Urinary bladder (tissue), 4 donors: Measurements from ENCODE around the gene TNRC6B. TPM values are rescaled to one million over a fixed set of nuclear protein-coding genes. Genes with fewer than 3 reads are reported as not detected.
"Not testable (repeated sequence)": the region's sequence is repeated elsewhere in the genome, so short reads cannot be mapped to it uniquely, and the experiment has no call there.

Source experiments
- DNase-seq: peaks from one replicate; pipeline ENCODE4 v3.0.0-alpha.2; 2015; ENCODE audit errors: extremely low spot score
- H3K27ac ChIP-seq: one replicate; pipeline ENCODE4 v1.5.1; 2013; ENCODE audit warnings: low read depth, mild to moderate bottlenecking, moderate library complexity
- H3K36me3 ChIP-seq: one replicate; pipeline ENCODE4 v1.6.1; 2013; ENCODE audit warnings: mild to moderate bottlenecking, moderate library complexity; ENCODE audit not compliant: insufficient read depth
- H3K4me1 ChIP-seq: one replicate; pipeline ENCODE4 v1.6.1; 2013; ENCODE audit warnings: mild to moderate bottlenecking, moderate library complexity; ENCODE audit not compliant: insufficient read depth
- H3K4me3 ChIP-seq: one replicate; pipeline ENCODE4 v1.5.1; 2013; ENCODE audit warnings: low read depth, low read length
- WGBS: extraction: QIAGEN DNeasy Blood & Tissue Kit; methylation state at CpG from one replicate; pipeline ENCODE4 v1.1.7; 2013; 5-methylcytosine and 5-hydroxymethylcytosine counted together
- polyA plus RNA-seq: library from polyadenylated mRNA; stranded (reverse); fragments of 200-250 nt; gene quantifications from one replicate; pipeline ENCODE4 v1.2.3, GENCODE V29; 2013
- total RNA-seq: library from RNA; depleted of rRNA; stranded (reverse); fragments of >200 nt; gene quantifications from one replicate; pipeline ENCODE4 v1.2.3, GENCODE V29; 2014
- donor health status: healthy with polysubstance abuse.
- donor health status: healthy.

The TNRC6B gene
- total and polyA plus RNA-seq, 2 donors = 4.7 to 60.4 TPM

DNA sequence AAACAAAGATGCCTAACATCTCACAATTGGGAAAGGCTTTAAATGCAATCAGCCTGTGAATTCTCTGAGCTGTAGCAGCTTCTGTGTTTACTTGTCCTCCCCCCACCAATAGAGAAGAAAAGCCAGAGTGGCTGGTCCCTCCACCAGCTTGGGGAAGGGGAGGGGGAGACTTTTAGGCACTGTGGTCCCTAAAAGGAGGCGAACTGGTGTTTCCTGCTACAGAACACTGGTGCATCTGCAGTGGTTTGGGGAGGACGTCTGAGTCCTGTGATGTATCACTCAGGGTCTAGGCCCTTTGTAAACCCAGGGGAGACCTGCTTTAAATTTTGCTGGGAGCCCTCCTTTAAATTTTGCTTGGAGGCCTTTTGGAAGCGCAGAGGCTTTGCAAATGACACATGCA, 16.9 kb downstream of the TNRC6B start:
- H3K4me1 ChIP-seq = peaks cover 1% of the 10 kb centered on the region
- H3K27ac ChIP-seq = no peak overlapping the region
- DNase-seq = no peak
- 43% methylated on average over 3 of the region's 3 CpGs for WGBS
- no peaks in the 10 kb centered on the region for H3K36me3 ChIP-seq
- no peak overlapping the region for H3K4me3 ChIP-seq

DNA sequence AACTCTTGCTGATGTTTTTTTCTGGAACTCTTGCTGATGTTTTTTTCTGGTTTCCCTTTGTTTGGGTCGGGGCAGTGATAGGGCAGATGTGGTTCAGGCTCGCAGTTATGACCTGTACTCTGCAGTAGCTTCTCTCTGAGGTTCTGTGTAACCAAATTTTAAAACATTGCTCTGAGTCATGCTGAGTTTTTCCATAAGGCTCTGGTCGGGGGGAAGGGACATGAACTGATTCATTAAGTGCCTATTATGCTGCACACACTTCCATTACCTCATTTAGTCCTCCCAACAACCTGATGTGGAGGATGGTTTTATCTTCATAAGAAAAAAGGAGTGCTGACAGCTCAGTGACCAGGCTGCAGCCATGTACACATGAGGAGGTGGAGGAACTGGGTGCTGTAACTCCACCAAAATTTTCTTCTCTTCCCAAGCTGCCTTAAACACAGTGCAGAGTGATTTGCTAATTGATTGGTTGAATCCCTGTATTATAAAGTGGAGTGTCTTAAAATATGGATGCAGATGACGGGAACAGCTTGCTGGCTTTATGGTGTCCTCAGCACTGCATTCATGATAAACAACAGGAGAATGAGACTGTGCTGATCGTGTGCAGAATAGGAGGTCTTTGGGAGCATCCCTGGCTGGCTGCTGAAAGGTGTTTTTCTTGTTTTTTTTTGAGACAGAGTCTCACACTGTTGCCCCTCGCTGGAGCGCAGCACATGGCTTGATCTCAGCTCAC, 19.1 kb downstream of the TNRC6B start:
- Histone ChIP-seq H3K4me1 (peaks cover 1% of the 10 kb centered on the region), H3K27ac (no peak overlapping the region), H3K4me3 (no peak overlapping the region), H3K36me3 (no peaks in the 10 kb centered on the region)
- DNase-seq = no peak
- WGBS = 38% methylated on average over 7 of the region's 7 CpGs

DNA sequence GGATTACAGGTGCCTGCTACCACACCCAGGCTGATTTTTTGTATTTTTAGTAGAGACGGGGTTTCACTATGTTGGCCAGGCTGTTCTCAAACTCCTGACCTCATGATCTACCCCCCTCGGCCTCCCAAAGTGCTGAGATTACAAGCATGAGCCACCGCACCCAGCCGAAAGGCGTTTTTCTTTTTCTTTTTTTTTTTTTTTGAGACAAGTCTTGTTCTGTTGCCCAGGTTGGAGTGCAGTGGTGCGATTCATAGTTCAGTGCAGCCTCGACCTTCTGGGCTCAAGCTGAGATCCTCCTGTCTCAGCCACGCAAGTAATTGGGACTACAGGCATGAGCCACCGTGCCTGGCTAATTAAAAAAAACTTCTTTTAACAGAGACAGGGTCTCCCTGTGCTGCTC, 19.7 kb downstream of the TNRC6B start:
- not testable (repeated sequence) for H3K4me1 ChIP-seq, H3K4me3 ChIP-seq, DNase-seq, H3K27ac ChIP-seq, H3K36me3 ChIP-seq
- WGBS = 46% methylated on average over 9 of the region's 9 CpGs

- WGBS = 86% methylated on average over 3 of the region's 3 CpGs
- DNase-seq = no peak
Measured at GRCh38 chr22:40198733-40199132, 21.0 kb downstream of the TNRC6B start.

DNA sequence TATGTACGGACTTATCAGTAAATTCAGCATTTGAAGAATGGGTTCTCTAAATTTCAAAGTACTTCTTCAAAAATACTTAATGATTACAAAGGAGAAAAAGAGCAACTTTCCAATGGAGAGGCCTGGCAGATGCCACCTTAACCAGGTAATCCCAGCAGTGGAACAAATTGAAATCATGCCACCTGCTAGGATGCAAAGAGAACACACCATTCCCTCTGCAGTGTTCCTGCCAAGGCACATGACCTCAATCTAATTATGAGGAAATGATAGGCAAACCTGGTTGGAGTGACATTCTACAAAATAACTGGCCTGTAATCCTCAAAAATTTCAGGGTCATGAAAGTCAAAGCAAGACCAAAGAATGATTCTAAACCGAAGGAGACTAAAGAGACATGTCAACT, 21.5 kb downstream of the TNRC6B start:
- no peak overlapping the region for H3K4me3 ChIP-seq
- no peaks in the 10 kb centered on the region for H3K36me3 ChIP-seq
- H3K27ac ChIP-seq = no peak overlapping the region
- DNase-seq = no peak
- H3K4me1 ChIP-seq = peaks cover 3% of the 10 kb centered on the region
- 90% methylated on average over 2 of the region's 2 CpGs for WGBS

More at GRCh38 chr22:40198733-40199132, 21.0 kb downstream of the TNRC6B start:
- no peak overlapping the region for H3K27ac ChIP-seq
- H3K4me1 ChIP-seq = peaks cover 3% of the 10 kb centered on the region
- H3K36me3 ChIP-seq = no peaks in the 10 kb centered on the region
- H3K4me3 ChIP-seq = no peak overlapping the region

DNA sequence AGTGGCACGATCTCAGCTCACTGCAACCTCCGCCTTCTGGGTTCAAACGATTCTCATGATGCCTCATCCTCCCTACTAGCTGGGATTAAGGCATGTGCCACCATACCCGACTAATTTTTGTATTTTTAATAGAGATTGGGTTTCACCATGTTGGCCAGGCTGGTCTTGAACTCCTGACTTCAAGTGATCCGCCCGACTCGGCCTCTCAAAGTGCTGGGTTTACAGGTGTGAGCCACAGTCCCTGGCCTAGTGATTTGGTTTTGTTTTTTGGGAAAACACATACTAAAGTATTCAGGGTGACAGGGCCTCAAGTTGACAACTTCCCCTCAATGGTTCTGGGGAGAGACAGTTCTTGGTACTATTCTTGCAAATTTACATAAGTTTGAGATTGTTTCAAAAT, 22.1 kb downstream of the TNRC6B start:
- no peak for DNase-seq
- Histone ChIP-seq H3K4me1 (peaks cover 3% of the 10 kb centered on the region), H3K36me3 (no peaks in the 10 kb centered on the region), H3K27ac (no peak overlapping the region), H3K4me3 (no peak overlapping the region)
- WGBS = 95% methylated on average over 7 of the region's 7 CpGs

GRCh38 chr22:40200795-40201530, 23.2 kb downstream of the TNRC6B start:
- DNase-seq = no peak
- WGBS = 60% methylated on average over 7 of the region's 7 CpGs
- peaks cover 3% of the 10 kb centered on the region for H3K4me1 ChIP-seq
- H3K4me3 ChIP-seq = no peak overlapping the region
- no peak overlapping the region for H3K27ac ChIP-seq
- H3K36me3 ChIP-seq = no peaks in the 10 kb centered on the region

GRCh38 chr22:40202225-40202944, 24.7 kb downstream of the TNRC6B start:
- DNase-seq = no peak
- no peak overlapping the region for H3K27ac ChIP-seq
- H3K36me3 ChIP-seq = no peaks in the 10 kb centered on the region
- 58% methylated on average over 9 of the region's 9 CpGs for WGBS
- H3K4me1 ChIP-seq = peaks cover 3% of the 10 kb centered on the region
- no peak overlapping the region for H3K4me3 ChIP-seq

DNA sequence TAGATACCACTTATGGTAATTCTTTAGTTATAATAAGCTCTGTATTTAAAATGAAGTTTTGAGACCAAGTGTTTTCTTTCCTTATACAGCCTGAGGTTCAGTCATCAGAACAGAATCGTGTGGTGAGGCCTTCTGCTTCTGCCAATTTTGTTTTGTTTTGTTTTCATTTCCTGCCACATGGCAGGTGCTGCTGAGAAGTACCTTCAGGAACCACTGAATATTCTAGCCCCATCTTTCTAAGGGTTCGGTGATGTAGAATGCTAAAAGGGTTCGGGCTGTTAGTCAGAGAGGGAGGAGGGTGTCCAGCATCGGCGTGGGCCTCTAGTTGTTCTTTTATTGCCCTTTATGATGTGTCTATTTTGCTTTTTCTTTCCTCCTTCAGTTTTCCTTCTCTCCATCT, 25.8 kb downstream of the TNRC6B start:
- no peak overlapping the region for H3K27ac ChIP-seq
- DNase-seq = no peak
- no peaks in the 10 kb centered on the region for H3K36me3 ChIP-seq
- no peak overlapping the region for H3K4me3 ChIP-seq
- peaks cover 3% of the 10 kb centered on the region for H3K4me1 ChIP-seq
- 29% methylated on average over 5 of the region's 5 CpGs for WGBS

DNA sequence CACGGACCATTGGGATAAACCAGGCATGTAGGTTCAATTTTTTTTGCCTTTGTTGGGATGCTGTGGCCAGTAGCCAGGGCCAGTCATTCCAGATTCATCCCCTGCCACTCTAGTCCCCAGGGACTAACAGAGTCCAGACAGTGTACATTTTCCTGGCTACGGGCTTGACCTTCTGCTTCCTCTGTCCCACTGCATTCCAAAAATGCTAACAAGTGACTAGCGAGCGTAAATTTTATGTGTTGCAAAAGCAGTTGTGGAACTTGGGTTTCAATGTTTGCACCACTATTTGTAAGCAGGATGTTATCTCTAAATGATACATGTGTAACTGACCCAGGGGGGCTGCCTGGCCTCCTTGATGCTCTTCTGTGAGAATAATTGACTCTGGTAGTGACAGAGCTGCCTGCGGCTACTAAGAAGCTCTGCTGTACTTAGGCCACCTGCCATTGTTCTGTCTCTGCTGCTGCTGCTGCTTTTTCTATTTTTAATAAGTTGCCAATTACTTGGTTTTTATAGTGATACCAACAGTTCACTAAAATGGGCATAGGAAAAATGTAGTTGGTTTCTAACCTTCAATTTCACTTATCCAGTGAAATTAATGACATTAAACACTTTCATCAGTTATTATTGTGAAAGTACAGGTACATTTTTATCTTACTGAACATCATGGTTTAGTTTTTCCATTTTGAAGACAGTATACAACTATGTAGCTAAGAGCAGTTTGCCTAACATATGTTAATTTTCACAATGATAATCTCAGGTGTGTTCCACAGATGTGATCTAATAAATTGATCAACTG, 26.8 kb downstream of the TNRC6B start:
- WGBS = 22% methylated on average over 5 of the region's 5 CpGs
- peaks cover 2% of the 10 kb centered on the region for H3K4me1 ChIP-seq
- H3K4me3 ChIP-seq = no peak overlapping the region
- no peaks in the 10 kb centered on the region for H3K36me3 ChIP-seq
- no peak overlapping the region for H3K27ac ChIP-seq
- no peak for DNase-seq

- Histone ChIP-seq H3K4me1 (peaks cover 2% of the 10 kb centered on the region), H3K27ac (no peak overlapping the region), H3K36me3 (no peaks in the 10 kb centered on the region), H3K4me3 (no peak overlapping the region)
- 92% methylated on average over 15 of the region's 15 CpGs for WGBS
- no peak for DNase-seq
Measured at GRCh38 chr22:40206561-40206960, 28.8 kb downstream of the TNRC6B start.

- H3K36me3 ChIP-seq = no peaks in the 10 kb centered on the region
- H3K4me3 ChIP-seq = no peak overlapping the region
- WGBS = 88% methylated on average over 1 of the region's 1 CpG
- no peak for DNase-seq
- H3K27ac ChIP-seq = no peak overlapping the region
- H3K4me1 ChIP-seq = no peaks in the 10 kb centered on the region
Measured at GRCh38 chr22:40210818-40211217, 33.1 kb downstream of the TNRC6B start.

DNA sequence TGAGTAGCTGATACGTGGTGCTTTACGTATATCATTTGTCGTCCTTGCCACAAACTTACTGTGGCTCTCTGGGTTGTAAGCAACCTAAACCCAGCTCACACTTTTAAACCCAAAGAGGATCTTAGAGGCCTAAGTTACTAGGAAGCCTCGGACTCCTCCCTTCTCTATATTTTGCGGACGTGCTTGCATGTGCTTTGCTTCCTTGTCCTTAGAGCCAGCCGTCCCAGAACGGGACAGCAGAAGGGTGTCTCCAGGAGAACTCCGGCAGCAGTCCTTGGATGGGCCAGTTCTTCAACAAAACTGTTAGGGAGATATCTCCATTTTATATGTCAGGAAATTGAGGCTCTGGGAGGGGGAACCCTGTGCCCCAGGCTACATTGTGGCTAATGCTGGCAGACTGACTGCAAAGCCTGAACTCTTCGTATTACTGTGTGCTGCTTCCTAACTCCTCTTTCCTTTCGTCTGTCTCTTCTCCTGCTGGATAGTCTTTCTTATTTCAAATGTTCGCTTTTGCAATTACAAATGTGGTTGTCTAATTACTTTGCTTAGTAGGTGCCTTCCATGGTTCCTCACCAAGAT, 33.8 kb downstream of the TNRC6B start:
- H3K4me1 ChIP-seq = no peaks in the 10 kb centered on the region
- WGBS = 69% methylated on average over 12 of the region's 12 CpGs
- H3K4me3 ChIP-seq = no peak overlapping the region
- no peaks in the 10 kb centered on the region for H3K36me3 ChIP-seq
- no peak overlapping the region for H3K27ac ChIP-seq
- no peak for DNase-seq
